Prostate gland (tissue), 2 donors: ENCODE results near the gene MAFF.

Experiments
- POLR2AphosphoS5 ChIP-seq: sonication (generic); formaldehyde crosslinking; IDR thresholded peaks from one replicate; pipeline ENCODE4 v1.6.1; 2017; ENCODE audit warnings: antibody characterized with exemption
- TF ChIP-seq, protein P1 (sequence below), 4 experiments: fragments of 200-600 bp in 2 of 4; fragments of 450-650 bp in 2 of 4; sonication (generic) in 2 of 4; IDR thresholded peaks; 1 replicate in 3 of 4; 2 replicates in 1 of 4; pipeline ENCODE4 v1.5.1; 2016 to 2019; ENCODE audit warnings: antibody characterized with exemption in 4 of 4, mild to moderate bottlenecking in 2 of 4, moderate library complexity in 2 of 4

- TF ChIP-seq, protein P1, sequence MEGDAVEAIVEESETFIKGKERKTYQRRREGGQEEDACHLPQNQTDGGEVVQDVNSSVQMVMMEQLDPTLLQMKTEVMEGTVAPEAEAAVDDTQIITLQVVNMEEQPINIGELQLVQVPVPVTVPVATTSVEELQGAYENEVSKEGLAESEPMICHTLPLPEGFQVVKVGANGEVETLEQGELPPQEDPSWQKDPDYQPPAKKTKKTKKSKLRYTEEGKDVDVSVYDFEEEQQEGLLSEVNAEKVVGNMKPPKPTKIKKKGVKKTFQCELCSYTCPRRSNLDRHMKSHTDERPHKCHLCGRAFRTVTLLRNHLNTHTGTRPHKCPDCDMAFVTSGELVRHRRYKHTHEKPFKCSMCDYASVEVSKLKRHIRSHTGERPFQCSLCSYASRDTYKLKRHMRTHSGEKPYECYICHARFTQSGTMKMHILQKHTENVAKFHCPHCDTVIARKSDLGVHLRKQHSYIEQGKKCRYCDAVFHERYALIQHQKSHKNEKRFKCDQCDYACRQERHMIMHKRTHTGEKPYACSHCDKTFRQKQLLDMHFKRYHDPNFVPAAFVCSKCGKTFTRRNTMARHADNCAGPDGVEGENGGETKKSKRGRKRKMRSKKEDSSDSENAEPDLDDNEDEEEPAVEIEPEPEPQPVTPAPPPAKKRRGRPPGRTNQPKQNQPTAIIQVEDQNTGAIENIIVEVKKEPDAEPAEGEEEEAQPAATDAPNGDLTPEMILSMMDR (IDR thresholded peaks at IDR 0.05): no peak
- TF ChIP-seq POLR2AphosphoS5: no peak
Observed at GRCh38 chr22:38248280-38248679, 46.5 kb downstream of the MAFF start.
